Progenitor cell of endocrine pancreas (in vitro differentiated cells): Measurements from ENCODE around the gene NMT1. TPM values are rescaled to one million over a fixed set of nuclear protein-coding genes. Genes with fewer than 3 reads are reported as not detected.

Experiments
- DNase-seq: peaks from one replicate; pipeline ENCODE4 v3.0.0; 2021; ENCODE audit warnings: low spot score; ENCODE audit not compliant: unreplicated experiment
- H3K27ac Mint-ChIP-seq: 2 replicates; pipeline ENCODE4 v1.8.0; 2021; ENCODE audit warnings: mild to moderate bottlenecking, moderate library complexity, mixed read lengths
- H3K27me3 Mint-ChIP-seq: 2 replicates; pipeline ENCODE4 v1.8.0; 2021; ENCODE audit warnings: mixed read lengths
- H3K36me3 Mint-ChIP-seq: 2 replicates; pipeline ENCODE4 v1.8.0; 2022; ENCODE audit warnings: mixed read lengths; ENCODE audit not compliant: insufficient read depth
- H3K4me1 Mint-ChIP-seq: 2 replicates; pipeline ENCODE4 v1.8.0; 2021; ENCODE audit warnings: low read depth, mixed read lengths
- H3K4me3 Mint-ChIP-seq: 2 replicates; pipeline ENCODE4 v1.8.0; 2021; ENCODE audit warnings: low read depth, mild to moderate bottlenecking, moderate library complexity, mixed read lengths
- H3K9me3 Mint-ChIP-seq: 2 replicates; pipeline ENCODE4 v1.8.0; 2021; ENCODE audit warnings: low read depth, mixed read lengths
- total RNA-seq: library from RNA; stranded (reverse); gene quantifications from 2 replicates; pipeline ENCODE4 v1.2.1, GENCODE V29; 2021
- TF ChIP-seq, protein P1 (sequence below): fragments of 200-600 bp; sonication (generic); IDR thresholded peaks from one replicate; pipeline ENCODE4 v1.5.0; 2021; ENCODE audit warnings: antibody characterized with exemption, mild to moderate bottlenecking; ENCODE audit not compliant: unreplicated experiment

Gene NMT1
- total RNA-seq, 1 donor from 2014 or later: 97.4 TPM

DNA sequence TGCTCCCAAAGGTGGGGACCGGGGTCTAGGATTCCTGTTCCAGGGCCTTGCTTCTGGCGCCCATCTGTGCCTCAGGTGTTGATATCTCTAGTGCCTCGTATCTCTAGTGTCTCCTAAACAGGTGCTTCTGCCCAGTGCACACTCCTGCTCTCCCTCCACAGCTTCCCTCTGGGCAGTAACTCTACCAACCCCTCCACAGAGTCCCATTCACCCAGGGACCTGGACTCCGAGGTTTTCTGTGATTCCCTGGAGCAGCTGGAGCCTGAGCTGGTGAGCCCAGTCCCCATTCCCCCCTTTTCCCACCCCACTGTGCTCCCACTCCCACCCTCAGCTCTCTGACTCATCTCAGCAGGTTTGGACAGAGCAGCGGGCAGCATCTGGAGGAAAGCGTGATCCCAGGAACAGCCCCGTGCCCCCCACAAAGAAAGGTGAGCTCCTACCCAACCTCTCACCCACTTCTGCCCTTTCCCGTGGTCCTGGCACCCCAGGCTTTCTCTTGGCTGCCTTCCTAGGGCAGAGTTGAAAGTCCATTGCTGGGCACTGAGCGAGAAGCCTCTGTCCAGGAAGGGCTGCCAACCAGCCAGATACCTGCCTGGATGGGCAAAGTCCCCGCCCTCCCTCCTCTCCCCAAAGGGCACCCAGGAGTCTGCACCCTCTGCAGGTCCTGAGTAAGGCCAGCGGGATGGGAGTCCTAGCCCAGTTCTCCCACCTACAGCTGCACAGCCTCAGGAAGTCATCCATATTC, 76.6 kb downstream of the NMT1 start:
- Mint-ChIP-seq H3K36me3 (peaks cover 5% of the 10 kb centered on the region), H3K4me3 (no peak overlapping the region), H3K27me3 (no peaks in the 10 kb centered on the region), H3K4me1 (peaks cover 3% of the 10 kb centered on the region), H3K27ac (no peak overlapping the region), H3K9me3 (no peaks in the 10 kb centered on the region)
- TF ChIP-seq, protein P1, sequence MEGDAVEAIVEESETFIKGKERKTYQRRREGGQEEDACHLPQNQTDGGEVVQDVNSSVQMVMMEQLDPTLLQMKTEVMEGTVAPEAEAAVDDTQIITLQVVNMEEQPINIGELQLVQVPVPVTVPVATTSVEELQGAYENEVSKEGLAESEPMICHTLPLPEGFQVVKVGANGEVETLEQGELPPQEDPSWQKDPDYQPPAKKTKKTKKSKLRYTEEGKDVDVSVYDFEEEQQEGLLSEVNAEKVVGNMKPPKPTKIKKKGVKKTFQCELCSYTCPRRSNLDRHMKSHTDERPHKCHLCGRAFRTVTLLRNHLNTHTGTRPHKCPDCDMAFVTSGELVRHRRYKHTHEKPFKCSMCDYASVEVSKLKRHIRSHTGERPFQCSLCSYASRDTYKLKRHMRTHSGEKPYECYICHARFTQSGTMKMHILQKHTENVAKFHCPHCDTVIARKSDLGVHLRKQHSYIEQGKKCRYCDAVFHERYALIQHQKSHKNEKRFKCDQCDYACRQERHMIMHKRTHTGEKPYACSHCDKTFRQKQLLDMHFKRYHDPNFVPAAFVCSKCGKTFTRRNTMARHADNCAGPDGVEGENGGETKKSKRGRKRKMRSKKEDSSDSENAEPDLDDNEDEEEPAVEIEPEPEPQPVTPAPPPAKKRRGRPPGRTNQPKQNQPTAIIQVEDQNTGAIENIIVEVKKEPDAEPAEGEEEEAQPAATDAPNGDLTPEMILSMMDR: no peak
- DNase-seq: no peak

DNA sequence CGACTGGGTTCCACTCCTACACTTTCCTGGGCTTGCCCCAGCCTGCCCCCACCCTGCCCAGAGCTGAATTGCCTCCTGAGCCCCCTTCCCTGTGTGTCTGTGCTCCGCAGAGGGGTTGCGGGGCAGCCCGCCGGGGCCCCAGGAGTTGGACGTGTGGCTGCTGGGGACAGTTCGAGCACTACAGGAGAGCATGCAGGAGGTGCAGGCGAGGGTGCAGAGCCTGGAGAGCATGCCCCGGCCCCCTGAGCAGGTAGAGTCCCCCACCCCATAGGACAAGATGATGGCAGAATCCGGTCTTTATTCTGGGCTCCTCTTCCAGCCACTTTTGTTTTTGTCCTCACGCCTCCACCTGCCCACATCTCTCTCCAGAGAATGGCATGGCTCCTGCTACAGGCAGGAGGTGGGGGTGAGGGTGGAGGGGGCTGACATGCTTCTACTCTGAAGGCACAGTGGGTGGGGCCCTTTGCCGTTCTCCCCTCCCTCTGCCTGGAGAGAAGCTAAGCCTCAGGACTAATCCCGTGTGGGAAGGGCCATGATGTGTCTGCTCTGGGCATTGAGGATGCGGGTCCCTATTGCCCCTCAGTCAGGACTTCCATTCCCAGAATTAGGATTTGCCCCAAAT, 77.9 kb downstream of the NMT1 start:
- Mint-ChIP-seq H3K9me3 (no peaks in the 10 kb centered on the region), H3K27ac (no peak overlapping the region), H3K36me3 (peaks cover 5% of the 10 kb centered on the region), H3K4me3 (no peak overlapping the region), H3K4me1 (peaks cover 3% of the 10 kb centered on the region), H3K27me3 (no peaks in the 10 kb centered on the region)
- TF ChIP-seq, protein P1: no peak
- DNase-seq: no peak

DNA sequence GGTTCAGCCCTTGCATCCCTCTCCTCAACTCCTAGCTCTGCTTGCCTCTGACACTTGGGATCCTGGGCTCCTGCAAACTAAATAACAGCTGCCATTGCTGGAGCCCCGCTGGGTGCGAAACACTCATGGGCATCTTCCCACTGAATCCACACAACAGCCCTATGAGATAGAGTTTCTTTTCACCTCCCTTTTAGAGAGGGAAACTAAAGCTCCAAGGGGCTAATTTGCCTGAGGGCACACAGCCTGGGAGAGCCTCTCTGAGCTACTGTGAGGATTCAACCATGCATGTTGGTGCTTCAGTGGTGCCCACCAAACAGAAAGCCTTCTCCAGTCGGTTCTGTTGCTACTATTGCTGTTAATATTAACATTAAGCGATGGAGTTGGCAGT, 78.4 kb downstream of the NMT1 start:
- Mint-ChIP-seq H3K4me1 (peaks cover 4% of the 10 kb centered on the region), H3K27ac (no peak overlapping the region), H3K9me3 (no peaks in the 10 kb centered on the region), H3K36me3 (peaks cover 5% of the 10 kb centered on the region), H3K4me3 (no peak overlapping the region), H3K27me3 (no peaks in the 10 kb centered on the region)
- no peak for DNase-seq
- TF ChIP-seq, protein P1: no peak

DNA sequence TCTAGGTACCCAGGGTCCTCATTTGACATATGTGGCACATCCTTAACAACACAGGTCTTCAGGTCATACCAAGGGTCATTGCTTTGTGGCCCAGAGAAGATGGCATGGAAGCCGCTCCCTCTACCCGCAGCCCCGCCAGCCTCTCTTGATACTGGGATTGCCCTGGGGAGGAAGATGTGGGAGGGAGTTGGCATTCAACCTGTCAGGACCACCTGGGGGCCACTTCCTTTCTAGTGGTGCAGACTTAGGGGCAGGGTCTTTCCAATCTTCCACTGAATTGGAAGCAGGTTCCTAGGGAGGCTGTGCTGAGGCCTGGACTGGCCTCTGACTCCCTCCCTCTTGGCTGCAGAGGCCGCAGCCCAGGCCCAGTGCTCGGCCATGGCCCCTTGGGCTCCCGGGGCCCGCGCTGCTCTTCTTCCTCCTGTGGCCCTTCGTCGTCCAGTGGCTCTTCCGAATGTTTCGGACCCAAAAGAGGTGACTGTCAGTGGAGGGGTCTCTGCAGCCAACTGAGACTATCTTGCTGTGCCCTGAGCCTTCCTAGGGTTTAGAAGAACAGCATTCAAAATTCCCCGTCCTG, 82.1 kb downstream of the NMT1 start:
- Mint-ChIP-seq H3K27me3 (no peaks in the 10 kb centered on the region), H3K4me3 (no peak overlapping the region), H3K4me1 (peaks cover 7% of the 10 kb centered on the region), H3K36me3 (peaks cover 3% of the 10 kb centered on the region), H3K9me3 (no peaks in the 10 kb centered on the region), H3K27ac (no peak overlapping the region)
- no peak for DNase-seq
- TF ChIP-seq, protein P1: no peak

DNA sequence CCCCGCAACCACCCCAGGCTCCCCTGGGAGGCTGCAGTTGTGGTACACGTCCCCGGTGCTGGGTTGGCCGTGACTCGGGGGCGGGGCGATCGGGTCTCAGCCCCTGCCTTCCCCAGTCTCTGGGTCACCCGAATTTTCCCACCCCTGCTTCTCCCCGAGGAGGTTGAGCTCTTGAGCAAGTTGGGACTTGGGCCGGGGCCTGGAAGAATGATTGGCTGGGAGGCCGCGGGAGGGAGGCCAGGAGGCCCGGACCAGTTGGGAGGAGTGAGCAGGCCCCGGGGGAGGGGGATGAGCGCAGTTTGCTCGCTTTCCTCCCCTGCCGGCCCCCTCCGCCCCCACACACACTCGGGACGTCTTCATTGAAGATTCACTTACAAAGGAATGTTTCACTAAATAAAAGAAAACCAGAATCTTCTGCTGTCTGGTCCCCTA, 82.7 kb downstream of the NMT1 start:
- Mint-ChIP-seq H3K4me3 (peak overlapping the region; percentile 57), H3K36me3 (peaks cover 3% of the 10 kb centered on the region), H3K4me1 (peaks cover 7% of the 10 kb centered on the region), H3K27ac (peak overlapping the region; percentile 49), H3K27me3 (no peaks in the 10 kb centered on the region), H3K9me3 (no peaks in the 10 kb centered on the region)
- DNase-seq: no peak
- TF ChIP-seq, protein P1: no peak
